HEK293T (cell line): ENCODE data around the gene PLEKHG2.

Experiments
- ARNT ChIP-seq: fragments of 450-650 bp; IDR thresholded peaks from 2 replicates; pipeline ENCODE4 v1.6.1; 2017; ENCODE audit warnings: mild to moderate bottlenecking
- BHLHE40 ChIP-seq: fragments of 450-650 bp; IDR thresholded peaks from 2 replicates; pipeline ENCODE4 v1.6.1; 2016; ENCODE audit warnings: mild to moderate bottlenecking, moderate library complexity, borderline replicate concordance
- ELF4 ChIP-seq: fragments of 450-650 bp; IDR thresholded peaks from 2 replicates; pipeline ENCODE4 v1.6.1; 2017; ENCODE audit warnings: antibody characterized with exemption
- FOXA1 ChIP-seq: fragments of 450-650 bp; IDR thresholded peaks from 2 replicates; pipeline ENCODE4 v1.6.1; 2016; ENCODE audit warnings: mild to moderate bottlenecking
- FOXM1 ChIP-seq: fragments of 450-650 bp; IDR thresholded peaks from 2 replicates; pipeline ENCODE4 v1.6.1; 2017; ENCODE audit warnings: mild to moderate bottlenecking, borderline replicate concordance
- HDGF ChIP-seq: fragments of 450-650 bp; IDR thresholded peaks from 2 replicates; pipeline ENCODE4 v1.6.1; 2017; ENCODE audit warnings: antibody characterized with exemption, borderline replicate concordance
- SP1 ChIP-seq: fragments of 450-650 bp; IDR thresholded peaks from 2 replicates; pipeline ENCODE4 v1.6.1; 2017
- SUZ12 ChIP-seq: fragments of 450-650 bp; IDR thresholded peaks from 2 replicates; pipeline ENCODE4 v1.6.1; 2016; ENCODE audit warnings: mild to moderate bottlenecking
- TARDBP ChIP-seq: fragments of 450-650 bp; IDR thresholded peaks from 2 replicates; pipeline ENCODE4 v1.6.1; 2016
- ZNF384 ChIP-seq: fragments of 450-650 bp; IDR thresholded peaks from 2 replicates; pipeline ENCODE4 v1.6.1; 2016

- TF ChIP-seq SUZ12 (no peak), SP1 (no peak), TARDBP (no peak), ZNF384 (no peak), ARNT (no peak), FOXA1 (no peak), FOXM1 (no peak), HDGF (no peak), BHLHE40 (no peak), ELF4 (no peak)
Observed at GRCh38 chr19:39426170-39426569, 13.7 kb downstream of the PLEKHG2 start.
